DOHH2 (cell line): Measurements from ENCODE around the gene C16orf92.

ENCODE experiments used
- H3F3A ChIP-seq: fragments of 200-600 bp; sonication (generic), shearing (Covaris generic); 2 replicates; pipeline ENCODE4 v1.6.0; 2016; ENCODE audit warnings: antibody characterized with exemption, mild to moderate bottlenecking; ENCODE audit not compliant: control insufficient read depth, insufficient read depth
- H3K27ac ChIP-seq: fragments of 200-600 bp; sonication (generic); 2 replicates; pipeline ENCODE4 v1.5.1; 2014; ENCODE audit warnings: low read depth, mild to moderate bottlenecking, low read length, moderate library complexity
- H3K27me3 ChIP-seq: fragments of 200-600 bp; sonication (generic); 2 replicates; pipeline ENCODE4 v1.6.1; 2014; ENCODE audit warnings: mild to moderate bottlenecking, low read length, mixed read lengths; ENCODE audit not compliant: control insufficient read depth
- H3K36me3 ChIP-seq: fragments of 200-600 bp; sonication (generic); 2 replicates; pipeline ENCODE4 v1.6.1; 2014; ENCODE audit warnings: mild to moderate bottlenecking, low read length, moderate library complexity, mixed read lengths; ENCODE audit not compliant: control insufficient read depth
- H3K4me1 ChIP-seq: fragments of 200-600 bp; sonication (generic); 2 replicates; pipeline ENCODE4 v1.6.1; 2014; ENCODE audit warnings: mild to moderate bottlenecking, low read length, mixed read lengths; ENCODE audit not compliant: control insufficient read depth
- H3K4me2 ChIP-seq: fragments of 200-600 bp; sonication (generic); 2 replicates; pipeline ENCODE4 v1.6.0; 2014; ENCODE audit warnings: mild to moderate bottlenecking, low read length, moderate library complexity
- H3K4me3 ChIP-seq: fragments of 200-600 bp; sonication (generic); 2 replicates; pipeline ENCODE4 v1.5.1; 2014; ENCODE audit warnings: mild to moderate bottlenecking, low read length, mixed read lengths
- H3K79me2 ChIP-seq: fragments of 200-600 bp; sonication (generic); 2 replicates; pipeline ENCODE4 v1.6.1; 2014; ENCODE audit warnings: mild to moderate bottlenecking, low read length, mixed read lengths; ENCODE audit not compliant: control insufficient read depth
- H3K9me2 ChIP-seq: fragments of 200-600 bp; sonication (generic); replicated peaks from 2 replicates; pipeline ENCODE4 v1.6.1; 2014; ENCODE audit warnings: mild to moderate bottlenecking, low read length, mixed read lengths; ENCODE audit not compliant: control insufficient read depth
- H3K9me3 ChIP-seq: fragments of 200-600 bp; sonication (generic); 2 replicates; pipeline ENCODE4 v1.6.1; 2014; ENCODE audit warnings: antibody characterized with exemption, low read length, mixed read lengths; ENCODE audit not compliant: control insufficient read depth, insufficient read depth
- H4K20me1 ChIP-seq: fragments of 200-600 bp; sonication (generic); 2 replicates; pipeline ENCODE4 v1.6.0; 2014; ENCODE audit warnings: low read depth, mild to moderate bottlenecking, antibody characterized with exemption, low read length, moderate library complexity; ENCODE audit not compliant: control insufficient read depth, insufficient read depth
- EZH2phosphoT487 ChIP-seq: fragments of 200-600 bp; sonication (generic); IDR thresholded peaks from 2 replicates; pipeline ENCODE4 v1.6.1; 2017; ENCODE audit warnings: borderline replicate concordance, mild to moderate bottlenecking, antibody characterized with exemption, low read length, moderate library complexity, mixed read lengths
- TF ChIP-seq, protein P1 (sequence below): fragments of 200-600 bp; sonication (generic); IDR thresholded peaks from one replicate; pipeline ENCODE4 v1.5.1; 2014; ENCODE audit warnings: antibody characterized with exemption, mild to moderate bottlenecking, low read depth, low read length; ENCODE audit not compliant: poor library complexity, severe bottlenecking

C16orf92 gene

DNA sequence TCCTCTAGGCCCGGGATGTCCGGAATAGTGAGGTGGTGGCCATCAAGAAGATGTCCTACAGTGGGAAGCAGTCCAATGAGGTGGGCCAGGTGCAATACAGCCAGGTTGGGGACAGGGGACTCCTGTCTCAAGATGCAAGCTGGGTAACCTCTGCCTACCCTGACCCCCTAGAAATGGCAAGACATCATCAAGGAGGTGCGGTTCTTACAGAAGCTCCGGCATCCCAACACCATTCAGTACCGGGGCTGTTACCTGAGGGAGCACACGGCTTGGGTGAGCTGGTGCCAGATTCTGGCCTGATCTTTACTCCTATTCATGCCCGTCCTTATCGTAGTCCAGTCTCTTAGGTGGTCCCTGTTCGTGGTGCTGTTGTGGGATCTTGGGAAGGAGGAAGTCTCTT, 44.9 kb upstream of the C16orf92 start:
- no peaks in the 10 kb centered on the region for H3F3A ChIP-seq
- no peak overlapping the region for H3K4me3 ChIP-seq
- H3K27me3 ChIP-seq = no peaks in the 10 kb centered on the region
- H3K9me2 ChIP-seq = no peaks in the 10 kb centered on the region
- peaks cover 45% of the 10 kb centered on the region for H3K79me2 ChIP-seq
- H3K27ac ChIP-seq = no peak overlapping the region
- no peak for TF ChIP-seq EZH2phosphoT487
- TF ChIP-seq, protein P1, sequence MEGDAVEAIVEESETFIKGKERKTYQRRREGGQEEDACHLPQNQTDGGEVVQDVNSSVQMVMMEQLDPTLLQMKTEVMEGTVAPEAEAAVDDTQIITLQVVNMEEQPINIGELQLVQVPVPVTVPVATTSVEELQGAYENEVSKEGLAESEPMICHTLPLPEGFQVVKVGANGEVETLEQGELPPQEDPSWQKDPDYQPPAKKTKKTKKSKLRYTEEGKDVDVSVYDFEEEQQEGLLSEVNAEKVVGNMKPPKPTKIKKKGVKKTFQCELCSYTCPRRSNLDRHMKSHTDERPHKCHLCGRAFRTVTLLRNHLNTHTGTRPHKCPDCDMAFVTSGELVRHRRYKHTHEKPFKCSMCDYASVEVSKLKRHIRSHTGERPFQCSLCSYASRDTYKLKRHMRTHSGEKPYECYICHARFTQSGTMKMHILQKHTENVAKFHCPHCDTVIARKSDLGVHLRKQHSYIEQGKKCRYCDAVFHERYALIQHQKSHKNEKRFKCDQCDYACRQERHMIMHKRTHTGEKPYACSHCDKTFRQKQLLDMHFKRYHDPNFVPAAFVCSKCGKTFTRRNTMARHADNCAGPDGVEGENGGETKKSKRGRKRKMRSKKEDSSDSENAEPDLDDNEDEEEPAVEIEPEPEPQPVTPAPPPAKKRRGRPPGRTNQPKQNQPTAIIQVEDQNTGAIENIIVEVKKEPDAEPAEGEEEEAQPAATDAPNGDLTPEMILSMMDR = no peak
- H3K36me3 ChIP-seq = peaks cover 81% of the 10 kb centered on the region
- H4K20me1 ChIP-seq = peaks cover 10% of the 10 kb centered on the region
- H3K9me3 ChIP-seq = peaks cover 2% of the 10 kb centered on the region; the same call in 1 of the 2 replicates
- H3K4me2 ChIP-seq = no peak overlapping the region
- H3K4me1 ChIP-seq = peaks cover 26% of the 10 kb centered on the region

- no peaks in the 10 kb centered on the region for H3F3A ChIP-seq
- H3K9me3 ChIP-seq = no peaks in the 10 kb centered on the region
- H3K36me3 ChIP-seq = peaks cover 87% of the 10 kb centered on the region
- no peak overlapping the region for H3K27ac ChIP-seq
- H3K4me3 ChIP-seq = no peak overlapping the region
- TF ChIP-seq, protein P1 = no peak
- no peak for TF ChIP-seq EZH2phosphoT487
- H4K20me1 ChIP-seq = peaks cover 10% of the 10 kb centered on the region
- H3K4me1 ChIP-seq = peaks cover 23% of the 10 kb centered on the region
- peaks cover 45% of the 10 kb centered on the region for H3K79me2 ChIP-seq
- no peaks in the 10 kb centered on the region for H3K9me2 ChIP-seq
- H3K27me3 ChIP-seq = no peaks in the 10 kb centered on the region
- H3K4me2 ChIP-seq = no peak overlapping the region
These were observed 44.3 kb upstream of the C16orf92 start for GRCh38 chr16:29978564-29979270.

- no peak overlapping the region for H3K4me2 ChIP-seq
- H3K9me2 ChIP-seq = no peaks in the 10 kb centered on the region
- H3K4me3 ChIP-seq = no peak overlapping the region
- H3K36me3 ChIP-seq = peaks cover 100% of the 10 kb centered on the region
- H3K27me3 ChIP-seq = no peaks in the 10 kb centered on the region
- no peaks in the 10 kb centered on the region for H3K9me3 ChIP-seq
- H3K27ac ChIP-seq = no peak overlapping the region
- H3K4me1 ChIP-seq = no peaks in the 10 kb centered on the region
- TF ChIP-seq EZH2phosphoT487 = no peak
- TF ChIP-seq, protein P1 = no peak
- H3F3A ChIP-seq = no peaks in the 10 kb centered on the region
- peaks cover 4% of the 10 kb centered on the region for H3K79me2 ChIP-seq
- no peaks in the 10 kb centered on the region for H4K20me1 ChIP-seq
These were observed 40.2 kb upstream of the C16orf92 start for GRCh38 chr16:29982560-29983419.
